ENCODE results near the gene PXDN. TPM values are rescaled to one million over a fixed set of nuclear protein-coding genes. Genes with fewer than 3 reads are reported as not detected.

PXDN gene
- total and polyA plus RNA-seq, 9 of the 15 experiments (the other 6 are each of a cell fraction or from before 2014, with no cell fraction given), result 0.49 TPM; not detected in 8

DNA sequence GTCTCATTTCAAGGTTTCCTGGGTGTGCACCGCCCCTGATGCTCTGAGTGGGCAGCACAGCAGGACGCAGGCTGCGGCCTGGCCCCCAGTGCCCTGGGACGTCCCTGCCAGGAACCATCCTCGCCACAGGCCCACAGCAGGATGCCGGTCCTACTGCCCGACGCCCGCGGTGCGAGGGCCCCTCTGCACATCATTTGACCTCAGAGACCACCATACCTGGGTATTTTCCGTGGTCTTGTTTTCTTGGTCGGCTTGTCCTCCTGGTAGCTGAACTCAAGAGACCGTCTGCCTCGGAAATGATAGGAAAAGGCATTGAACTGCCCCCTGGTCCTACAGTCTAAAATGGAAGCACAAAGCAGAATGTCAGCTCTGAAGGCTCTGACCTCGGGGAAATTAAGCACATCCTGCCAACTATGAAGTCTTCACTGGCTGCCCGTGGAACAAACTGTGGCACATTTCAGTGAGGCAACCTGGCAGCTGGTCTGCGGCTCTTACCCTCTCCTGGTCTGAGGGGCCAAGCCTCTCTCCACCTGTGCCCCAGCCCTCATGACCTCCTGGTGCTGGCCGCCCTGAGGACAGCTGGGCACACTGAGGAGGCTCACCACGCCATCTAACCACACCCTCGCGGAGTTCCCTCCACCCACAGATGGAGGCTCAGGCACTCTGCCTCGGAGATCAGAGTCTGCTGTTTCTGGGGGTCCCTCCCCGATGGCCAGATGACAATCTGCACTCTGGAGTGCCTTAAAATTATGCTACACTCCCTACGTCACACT lies 105.0 kb downstream of the PXDN start (continued):
- TF ChIP-seq, protein P1, sequence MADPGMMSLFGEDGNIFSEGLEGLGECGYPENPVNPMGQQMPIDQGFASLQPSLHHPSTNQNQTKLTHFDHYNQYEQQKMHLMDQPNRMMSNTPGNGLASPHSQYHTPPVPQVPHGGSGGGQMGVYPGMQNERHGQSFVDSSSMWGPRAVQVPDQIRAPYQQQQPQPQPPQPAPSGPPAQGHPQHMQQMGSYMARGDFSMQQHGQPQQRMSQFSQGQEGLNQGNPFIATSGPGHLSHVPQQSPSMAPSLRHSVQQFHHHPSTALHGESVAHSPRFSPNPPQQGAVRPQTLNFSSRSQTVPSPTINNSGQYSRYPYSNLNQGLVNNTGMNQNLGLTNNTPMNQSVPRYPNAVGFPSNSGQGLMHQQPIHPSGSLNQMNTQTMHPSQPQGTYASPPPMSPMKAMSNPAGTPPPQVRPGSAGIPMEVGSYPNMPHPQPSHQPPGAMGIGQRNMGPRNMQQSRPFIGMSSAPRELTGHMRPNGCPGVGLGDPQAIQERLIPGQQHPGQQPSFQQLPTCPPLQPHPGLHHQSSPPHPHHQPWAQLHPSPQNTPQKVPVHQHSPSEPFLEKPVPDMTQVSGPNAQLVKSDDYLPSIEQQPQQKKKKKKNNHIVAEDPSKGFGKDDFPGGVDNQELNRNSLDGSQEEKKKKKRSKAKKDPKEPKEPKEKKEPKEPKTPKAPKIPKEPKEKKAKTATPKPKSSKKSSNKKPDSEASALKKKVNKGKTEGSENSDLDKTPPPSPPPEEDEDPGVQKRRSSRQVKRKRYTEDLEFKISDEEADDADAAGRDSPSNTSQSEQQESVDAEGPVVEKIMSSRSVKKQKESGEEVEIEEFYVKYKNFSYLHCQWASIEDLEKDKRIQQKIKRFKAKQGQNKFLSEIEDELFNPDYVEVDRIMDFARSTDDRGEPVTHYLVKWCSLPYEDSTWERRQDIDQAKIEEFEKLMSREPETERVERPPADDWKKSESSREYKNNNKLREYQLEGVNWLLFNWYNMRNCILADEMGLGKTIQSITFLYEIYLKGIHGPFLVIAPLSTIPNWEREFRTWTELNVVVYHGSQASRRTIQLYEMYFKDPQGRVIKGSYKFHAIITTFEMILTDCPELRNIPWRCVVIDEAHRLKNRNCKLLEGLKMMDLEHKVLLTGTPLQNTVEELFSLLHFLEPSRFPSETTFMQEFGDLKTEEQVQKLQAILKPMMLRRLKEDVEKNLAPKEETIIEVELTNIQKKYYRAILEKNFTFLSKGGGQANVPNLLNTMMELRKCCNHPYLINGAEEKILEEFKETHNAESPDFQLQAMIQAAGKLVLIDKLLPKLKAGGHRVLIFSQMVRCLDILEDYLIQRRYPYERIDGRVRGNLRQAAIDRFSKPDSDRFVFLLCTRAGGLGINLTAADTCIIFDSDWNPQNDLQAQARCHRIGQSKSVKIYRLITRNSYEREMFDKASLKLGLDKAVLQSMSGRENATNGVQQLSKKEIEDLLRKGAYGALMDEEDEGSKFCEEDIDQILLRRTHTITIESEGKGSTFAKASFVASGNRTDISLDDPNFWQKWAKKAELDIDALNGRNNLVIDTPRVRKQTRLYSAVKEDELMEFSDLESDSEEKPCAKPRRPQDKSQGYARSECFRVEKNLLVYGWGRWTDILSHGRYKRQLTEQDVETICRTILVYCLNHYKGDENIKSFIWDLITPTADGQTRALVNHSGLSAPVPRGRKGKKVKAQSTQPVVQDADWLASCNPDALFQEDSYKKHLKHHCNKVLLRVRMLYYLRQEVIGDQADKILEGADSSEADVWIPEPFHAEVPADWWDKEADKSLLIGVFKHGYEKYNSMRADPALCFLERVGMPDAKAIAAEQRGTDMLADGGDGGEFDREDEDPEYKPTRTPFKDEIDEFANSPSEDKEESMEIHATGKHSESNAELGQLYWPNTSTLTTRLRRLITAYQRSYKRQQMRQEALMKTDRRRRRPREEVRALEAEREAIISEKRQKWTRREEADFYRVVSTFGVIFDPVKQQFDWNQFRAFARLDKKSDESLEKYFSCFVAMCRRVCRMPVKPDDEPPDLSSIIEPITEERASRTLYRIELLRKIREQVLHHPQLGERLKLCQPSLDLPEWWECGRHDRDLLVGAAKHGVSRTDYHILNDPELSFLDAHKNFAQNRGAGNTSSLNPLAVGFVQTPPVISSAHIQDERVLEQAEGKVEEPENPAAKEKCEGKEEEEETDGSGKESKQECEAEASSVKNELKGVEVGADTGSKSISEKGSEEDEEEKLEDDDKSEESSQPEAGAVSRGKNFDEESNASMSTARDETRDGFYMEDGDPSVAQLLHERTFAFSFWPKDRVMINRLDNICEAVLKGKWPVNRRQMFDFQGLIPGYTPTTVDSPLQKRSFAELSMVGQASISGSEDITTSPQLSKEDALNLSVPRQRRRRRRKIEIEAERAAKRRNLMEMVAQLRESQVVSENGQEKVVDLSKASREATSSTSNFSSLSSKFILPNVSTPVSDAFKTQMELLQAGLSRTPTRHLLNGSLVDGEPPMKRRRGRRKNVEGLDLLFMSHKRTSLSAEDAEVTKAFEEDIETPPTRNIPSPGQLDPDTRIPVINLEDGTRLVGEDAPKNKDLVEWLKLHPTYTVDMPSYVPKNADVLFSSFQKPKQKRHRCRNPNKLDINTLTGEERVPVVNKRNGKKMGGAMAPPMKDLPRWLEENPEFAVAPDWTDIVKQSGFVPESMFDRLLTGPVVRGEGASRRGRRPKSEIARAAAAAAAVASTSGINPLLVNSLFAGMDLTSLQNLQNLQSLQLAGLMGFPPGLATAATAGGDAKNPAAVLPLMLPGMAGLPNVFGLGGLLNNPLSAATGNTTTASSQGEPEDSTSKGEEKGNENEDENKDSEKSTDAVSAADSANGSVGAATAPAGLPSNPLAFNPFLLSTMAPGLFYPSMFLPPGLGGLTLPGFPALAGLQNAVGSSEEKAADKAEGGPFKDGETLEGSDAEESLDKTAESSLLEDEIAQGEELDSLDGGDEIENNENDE (IDR thresholded peaks at IDR 0.05; ENCODE audit: low read depth, low read length), result no peak
- no peak for TF ChIP-seq TEAD2 (tag; IDR thresholded peaks at IDR 0.05)
- TF ChIP-seq, protein P2, sequence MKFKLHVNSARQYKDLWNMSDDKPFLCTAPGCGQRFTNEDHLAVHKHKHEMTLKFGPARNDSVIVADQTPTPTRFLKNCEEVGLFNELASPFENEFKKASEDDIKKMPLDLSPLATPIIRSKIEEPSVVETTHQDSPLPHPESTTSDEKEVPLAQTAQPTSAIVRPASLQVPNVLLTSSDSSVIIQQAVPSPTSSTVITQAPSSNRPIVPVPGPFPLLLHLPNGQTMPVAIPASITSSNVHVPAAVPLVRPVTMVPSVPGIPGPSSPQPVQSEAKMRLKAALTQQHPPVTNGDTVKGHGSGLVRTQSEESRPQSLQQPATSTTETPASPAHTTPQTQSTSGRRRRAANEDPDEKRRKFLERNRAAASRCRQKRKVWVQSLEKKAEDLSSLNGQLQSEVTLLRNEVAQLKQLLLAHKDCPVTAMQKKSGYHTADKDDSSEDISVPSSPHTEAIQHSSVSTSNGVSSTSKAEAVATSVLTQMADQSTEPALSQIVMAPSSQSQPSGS (CRISPR knock-in tag; IDR thresholded peaks at IDR 0.05), result no peak
- TF ChIP-seq, protein P3, sequence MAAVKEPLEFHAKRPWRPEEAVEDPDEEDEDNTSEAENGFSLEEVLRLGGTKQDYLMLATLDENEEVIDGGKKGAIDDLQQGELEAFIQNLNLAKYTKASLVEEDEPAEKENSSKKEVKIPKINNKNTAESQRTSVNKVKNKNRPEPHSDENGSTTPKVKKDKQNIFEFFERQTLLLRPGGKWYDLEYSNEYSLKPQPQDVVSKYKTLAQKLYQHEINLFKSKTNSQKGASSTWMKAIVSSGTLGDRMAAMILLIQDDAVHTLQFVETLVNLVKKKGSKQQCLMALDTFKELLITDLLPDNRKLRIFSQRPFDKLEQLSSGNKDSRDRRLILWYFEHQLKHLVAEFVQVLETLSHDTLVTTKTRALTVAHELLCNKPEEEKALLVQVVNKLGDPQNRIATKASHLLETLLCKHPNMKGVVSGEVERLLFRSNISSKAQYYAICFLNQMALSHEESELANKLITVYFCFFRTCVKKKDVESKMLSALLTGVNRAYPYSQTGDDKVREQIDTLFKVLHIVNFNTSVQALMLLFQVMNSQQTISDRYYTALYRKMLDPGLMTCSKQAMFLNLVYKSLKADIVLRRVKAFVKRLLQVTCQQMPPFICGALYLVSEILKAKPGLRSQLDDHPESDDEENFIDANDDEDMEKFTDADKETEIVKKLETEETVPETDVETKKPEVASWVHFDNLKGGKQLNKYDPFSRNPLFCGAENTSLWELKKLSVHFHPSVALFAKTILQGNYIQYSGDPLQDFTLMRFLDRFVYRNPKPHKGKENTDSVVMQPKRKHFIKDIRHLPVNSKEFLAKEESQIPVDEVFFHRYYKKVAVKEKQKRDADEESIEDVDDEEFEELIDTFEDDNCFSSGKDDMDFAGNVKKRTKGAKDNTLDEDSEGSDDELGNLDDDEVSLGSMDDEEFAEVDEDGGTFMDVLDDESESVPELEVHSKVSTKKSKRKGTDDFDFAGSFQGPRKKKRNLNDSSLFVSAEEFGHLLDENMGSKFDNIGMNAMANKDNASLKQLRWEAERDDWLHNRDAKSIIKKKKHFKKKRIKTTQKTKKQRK (IDR thresholded peaks at IDR 0.05; ENCODE audit: borderline replicate concordance, low read depth, low read length), result no peak

All from K562 (cell line).